ENCODE data around the gene ZNF91.
A peak's percentile ranks its signal among the peaks of the same experiment; 100 is the strongest.

Gene ZNF91

DNA sequence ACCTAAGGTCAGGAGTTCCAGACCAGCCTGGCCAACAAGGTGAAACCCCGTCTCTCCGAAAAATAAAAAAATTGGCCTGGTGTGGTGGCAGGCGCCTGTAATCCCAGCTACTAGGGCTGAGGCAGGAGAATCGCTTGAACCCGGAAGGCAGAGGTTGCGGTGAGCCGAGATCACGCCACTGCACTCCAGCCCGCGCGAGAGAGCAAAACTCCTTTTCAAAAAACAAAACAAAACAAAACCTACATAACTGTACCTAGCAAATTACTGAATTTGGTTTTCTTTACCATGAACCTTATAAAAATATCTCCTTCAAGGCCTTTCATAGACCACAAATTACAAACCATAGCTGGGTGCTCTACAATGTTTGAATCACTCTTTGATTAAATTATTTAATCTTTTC, 760 bp downstream of the ZNF91 start:
- Histone ChIP-seq H3K4me2 (ENCODE audit: low read depth, low read length) (peak overlapping the region; percentile 50; the same call in 1 of the 2 replicates), H3K4me3 (ENCODE audit: low read length) (peak overlapping the region; percentile 54), H3K27me3 (replicated peaks; ENCODE audit: insufficient read depth, low read length) (no peaks in the 10 kb centered on the region), H3K9me2 (replicated peaks; ENCODE audit: insufficient read depth, low read length) (no peaks in the 10 kb centered on the region), H3K79me2 (ENCODE audit: low read length) (no peaks in the 10 kb centered on the region), H4K20me1 (ENCODE audit: insufficient read depth, low read length) (no peaks in the 10 kb centered on the region), H3K9ac (ENCODE audit: low read length) (peak overlapping the region; percentile 58; the same call in 1 of the 2 replicates), H3K36me3 (replicated peaks; ENCODE audit: insufficient read depth, low read length) (no peaks in the 10 kb centered on the region), H2AFZ (ENCODE audit: low read length) (peak overlapping the region; percentile 57; the same call in 1 of the 2 replicates), H3K27ac (ENCODE audit: low read length) (no peak overlapping the region), H3K9me3 (replicated peaks; ENCODE audit: insufficient read depth, low read length) (no peaks in the 10 kb centered on the region), H3F3A (ENCODE audit: insufficient read depth, low read length) (no peaks in the 10 kb centered on the region), H3K4me1 (ENCODE audit: low read length) (no peaks in the 10 kb centered on the region)
- TF ChIP-seq EZH2 (optimal IDR thresholded peaks at IDR 0.05; ENCODE audit: low read depth, low read length), result no peak
- TF ChIP-seq, protein P1, sequence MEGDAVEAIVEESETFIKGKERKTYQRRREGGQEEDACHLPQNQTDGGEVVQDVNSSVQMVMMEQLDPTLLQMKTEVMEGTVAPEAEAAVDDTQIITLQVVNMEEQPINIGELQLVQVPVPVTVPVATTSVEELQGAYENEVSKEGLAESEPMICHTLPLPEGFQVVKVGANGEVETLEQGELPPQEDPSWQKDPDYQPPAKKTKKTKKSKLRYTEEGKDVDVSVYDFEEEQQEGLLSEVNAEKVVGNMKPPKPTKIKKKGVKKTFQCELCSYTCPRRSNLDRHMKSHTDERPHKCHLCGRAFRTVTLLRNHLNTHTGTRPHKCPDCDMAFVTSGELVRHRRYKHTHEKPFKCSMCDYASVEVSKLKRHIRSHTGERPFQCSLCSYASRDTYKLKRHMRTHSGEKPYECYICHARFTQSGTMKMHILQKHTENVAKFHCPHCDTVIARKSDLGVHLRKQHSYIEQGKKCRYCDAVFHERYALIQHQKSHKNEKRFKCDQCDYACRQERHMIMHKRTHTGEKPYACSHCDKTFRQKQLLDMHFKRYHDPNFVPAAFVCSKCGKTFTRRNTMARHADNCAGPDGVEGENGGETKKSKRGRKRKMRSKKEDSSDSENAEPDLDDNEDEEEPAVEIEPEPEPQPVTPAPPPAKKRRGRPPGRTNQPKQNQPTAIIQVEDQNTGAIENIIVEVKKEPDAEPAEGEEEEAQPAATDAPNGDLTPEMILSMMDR (IDR thresholded peaks at IDR 0.05; ENCODE audit: low read length), result no peak
- DNase-seq, result no peak

DNA sequence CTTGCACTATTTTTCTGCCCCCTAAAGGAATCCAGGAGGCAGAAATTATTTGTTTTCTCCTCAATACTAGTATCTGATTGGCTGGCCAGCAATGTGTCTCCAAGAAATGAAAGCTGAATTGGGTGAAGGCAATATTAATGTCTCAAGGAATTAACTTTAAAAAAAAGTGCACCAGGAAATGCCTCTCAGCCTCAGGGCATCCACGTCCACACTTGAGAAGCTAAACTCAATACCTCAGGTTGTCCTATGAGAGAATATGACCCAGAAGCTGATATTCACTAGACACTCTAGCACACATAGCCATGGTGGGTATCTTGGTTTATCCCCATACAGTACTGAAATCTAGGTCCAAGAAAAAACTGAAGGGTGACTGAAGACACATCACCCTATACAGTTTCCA, 2.1 kb downstream of the ZNF91 start:
- TF ChIP-seq EZH2 (optimal IDR thresholded peaks at IDR 0.05; ENCODE audit: low read depth, low read length), result no peak
- TF ChIP-seq EZH2phosphoT487 (IDR thresholded peaks at IDR 0.05; ENCODE audit: low read length), result no peak
- TF ChIP-seq, protein P1 (IDR thresholded peaks at IDR 0.05; ENCODE audit: low read length), result no peak
- DNase-seq, result no peak
- Histone ChIP-seq H3K9ac (ENCODE audit: low read length) (no peak overlapping the region), H3K4me3 (ENCODE audit: low read length) (no peak overlapping the region), H3K36me3 (replicated peaks; ENCODE audit: insufficient read depth, low read length) (no peaks in the 10 kb centered on the region), H3K9me3 (replicated peaks; ENCODE audit: insufficient read depth, low read length) (no peaks in the 10 kb centered on the region), H3K27me3 (replicated peaks; ENCODE audit: insufficient read depth, low read length) (no peaks in the 10 kb centered on the region), H3K4me2 (ENCODE audit: low read depth, low read length) (no peak overlapping the region), H2AFZ (ENCODE audit: low read length) (no peak overlapping the region), H3K9me2 (replicated peaks; ENCODE audit: insufficient read depth, low read length) (no peaks in the 10 kb centered on the region), H3K27ac (ENCODE audit: low read length) (no peak overlapping the region), H3K4me1 (ENCODE audit: low read length) (no peaks in the 10 kb centered on the region), H4K20me1 (ENCODE audit: insufficient read depth, low read length) (no peaks in the 10 kb centered on the region), H3F3A (ENCODE audit: insufficient read depth, low read length) (no peaks in the 10 kb centered on the region), H3K79me2 (ENCODE audit: low read length) (no peaks in the 10 kb centered on the region)

DNA sequence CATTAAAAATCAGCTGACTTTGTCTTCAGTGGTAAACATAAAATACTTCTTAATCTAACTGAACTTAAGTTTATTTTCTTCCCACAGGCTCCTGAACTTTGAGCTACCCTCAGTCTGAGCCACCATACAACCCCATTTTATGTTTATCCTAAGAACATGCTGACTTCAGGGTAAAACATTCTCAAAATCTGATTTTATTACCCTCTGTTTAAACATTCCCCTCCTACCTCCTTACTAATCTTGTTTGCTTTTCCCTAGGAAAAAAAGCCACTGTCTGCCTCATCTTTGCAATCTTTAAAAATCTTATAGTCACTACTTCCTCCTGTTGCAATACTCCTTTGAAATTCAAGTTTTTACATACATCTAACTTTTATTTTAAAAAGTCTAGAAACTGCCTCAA, 4.0 kb downstream of the ZNF91 start:
- no peaks in the 10 kb centered on the region for H3K4me1 ChIP-seq (ENCODE audit: low read length)
- no peaks in the 10 kb centered on the region for H4K20me1 ChIP-seq (ENCODE audit: insufficient read depth, low read length)
- H3K4me2 ChIP-seq (ENCODE audit: low read depth, low read length), result no peak overlapping the region
- no peak for DNase-seq
- no peak overlapping the region for H2AFZ ChIP-seq (ENCODE audit: low read length)
- H3K27ac ChIP-seq (ENCODE audit: low read length), result no peak overlapping the region
- H3K9me3 ChIP-seq (replicated peaks; ENCODE audit: insufficient read depth, low read length), result no peaks in the 10 kb centered on the region
- H3K9me2 ChIP-seq (replicated peaks; ENCODE audit: insufficient read depth, low read length), result no peaks in the 10 kb centered on the region
- H3K9ac ChIP-seq (ENCODE audit: low read length), result no peak overlapping the region
- TF ChIP-seq EZH2 (optimal IDR thresholded peaks at IDR 0.05; ENCODE audit: low read depth, low read length), result no peak
- TF ChIP-seq, protein P1 (IDR thresholded peaks at IDR 0.05; ENCODE audit: low read length), result no peak
- TF ChIP-seq EZH2phosphoT487 (IDR thresholded peaks at IDR 0.05; ENCODE audit: low read length), result no peak
- H3K4me3 ChIP-seq (ENCODE audit: low read length), result no peak overlapping the region
- no peaks in the 10 kb centered on the region for H3K27me3 ChIP-seq (replicated peaks; ENCODE audit: insufficient read depth, low read length)
- no peaks in the 10 kb centered on the region for H3K79me2 ChIP-seq (ENCODE audit: low read length)
- H3K36me3 ChIP-seq (replicated peaks; ENCODE audit: insufficient read depth, low read length), result no peaks in the 10 kb centered on the region
- H3F3A ChIP-seq (ENCODE audit: insufficient read depth, low read length), result no peaks in the 10 kb centered on the region

Measured in MM.1S (cell line).